ENCODE data around the gene MALRD1. TPM values are rescaled to one million over a fixed set of nuclear protein-coding genes. Genes with fewer than 3 reads are reported as not detected.

Gene MALRD1
- total RNA-seq, 1 experiment from 2014 or later: not detected

DNA sequence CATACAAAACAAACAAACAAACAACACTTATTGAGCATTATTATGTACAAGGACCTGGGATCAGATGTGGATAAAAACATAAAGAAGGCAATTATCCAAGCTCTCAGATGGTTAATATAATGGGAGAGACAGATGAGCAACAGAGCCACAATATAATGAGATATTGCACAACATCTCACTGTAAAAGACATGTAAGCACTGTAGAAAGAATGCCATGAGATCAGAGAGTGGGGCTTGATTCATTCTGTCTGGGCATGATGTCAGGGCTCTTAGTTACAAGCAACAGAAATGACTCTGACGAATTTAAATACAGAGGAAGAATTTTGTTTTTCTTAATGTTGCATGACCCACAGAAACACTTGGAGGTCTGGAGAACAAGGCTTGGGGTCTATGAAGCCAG lies 602.9 kb downstream of the MALRD1 start:
- Histone ChIP-seq H3K27ac (ENCODE audit: low read length) (no peak overlapping the region), H3K4me3 (ENCODE audit: low read depth in 2 of 2, low read length in 2 of 2) (no peak overlapping the region), H3K4me1 (ENCODE audit: control insufficient read depth, insufficient read depth, low read length) (no peaks in the 10 kb centered on the region), H3K9me3 (ENCODE audit: control insufficient read depth, insufficient read depth, low read depth, low read length) (no peaks in the 10 kb centered on the region), H3K36me3 (ENCODE audit: control insufficient read depth, insufficient read depth, low read length) (no peaks in the 10 kb centered on the region), H3K27me3 (ENCODE audit: control insufficient read depth, insufficient read depth, low read length) (no peaks in the 10 kb centered on the region)
- BruUV-seq (replicated peaks): no TSS peak
- no peak for ATAC-seq
- in situ Hi-C loops (cut with HindIII; ENCODE audit: low pct_unique_long_range_greater_than_20kb, low sequenced_read_pairs): no loop called here
- CTCF ChIA-PET: no interaction called here
- no peak for DNase-seq (ENCODE audit: low read depth, low spot score)
- intact Hi-C loops (cut with micrococcal nuclease; ENCODE audit: unreplicated experiment): no loop called here
- TF ChIP-seq, protein P1, sequence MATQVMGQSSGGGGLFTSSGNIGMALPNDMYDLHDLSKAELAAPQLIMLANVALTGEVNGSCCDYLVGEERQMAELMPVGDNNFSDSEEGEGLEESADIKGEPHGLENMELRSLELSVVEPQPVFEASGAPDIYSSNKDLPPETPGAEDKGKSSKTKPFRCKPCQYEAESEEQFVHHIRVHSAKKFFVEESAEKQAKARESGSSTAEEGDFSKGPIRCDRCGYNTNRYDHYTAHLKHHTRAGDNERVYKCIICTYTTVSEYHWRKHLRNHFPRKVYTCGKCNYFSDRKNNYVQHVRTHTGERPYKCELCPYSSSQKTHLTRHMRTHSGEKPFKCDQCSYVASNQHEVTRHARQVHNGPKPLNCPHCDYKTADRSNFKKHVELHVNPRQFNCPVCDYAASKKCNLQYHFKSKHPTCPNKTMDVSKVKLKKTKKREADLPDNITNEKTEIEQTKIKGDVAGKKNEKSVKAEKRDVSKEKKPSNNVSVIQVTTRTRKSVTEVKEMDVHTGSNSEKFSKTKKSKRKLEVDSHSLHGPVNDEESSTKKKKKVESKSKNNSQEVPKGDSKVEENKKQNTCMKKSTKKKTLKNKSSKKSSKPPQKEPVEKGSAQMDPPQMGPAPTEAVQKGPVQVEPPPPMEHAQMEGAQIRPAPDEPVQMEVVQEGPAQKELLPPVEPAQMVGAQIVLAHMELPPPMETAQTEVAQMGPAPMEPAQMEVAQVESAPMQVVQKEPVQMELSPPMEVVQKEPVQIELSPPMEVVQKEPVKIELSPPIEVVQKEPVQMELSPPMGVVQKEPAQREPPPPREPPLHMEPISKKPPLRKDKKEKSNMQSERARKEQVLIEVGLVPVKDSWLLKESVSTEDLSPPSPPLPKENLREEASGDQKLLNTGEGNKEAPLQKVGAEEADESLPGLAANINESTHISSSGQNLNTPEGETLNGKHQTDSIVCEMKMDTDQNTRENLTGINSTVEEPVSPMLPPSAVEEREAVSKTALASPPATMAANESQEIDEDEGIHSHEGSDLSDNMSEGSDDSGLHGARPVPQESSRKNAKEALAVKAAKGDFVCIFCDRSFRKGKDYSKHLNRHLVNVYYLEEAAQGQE (IDR thresholded peaks at IDR 0.05; ENCODE audit: insufficient read depth in 1 of 2, low read depth in 2 of 2, low read length in 1 of 2): no peak
- TF ChIP-seq SIN3A (IDR thresholded peaks at IDR 0.05; ENCODE audit: borderline replicate concordance, insufficient read depth, low read depth, low read length): no peak
- TF ChIP-seq POLR2AphosphoS5 (IDR thresholded peaks at IDR 0.05; ENCODE audit: low read depth, low read length): no peak
- TF ChIP-seq TCF7L2 (IDR thresholded peaks at IDR 0.05; ENCODE audit: low read depth, low read length): no peak
- TF ChIP-seq, protein P2, sequence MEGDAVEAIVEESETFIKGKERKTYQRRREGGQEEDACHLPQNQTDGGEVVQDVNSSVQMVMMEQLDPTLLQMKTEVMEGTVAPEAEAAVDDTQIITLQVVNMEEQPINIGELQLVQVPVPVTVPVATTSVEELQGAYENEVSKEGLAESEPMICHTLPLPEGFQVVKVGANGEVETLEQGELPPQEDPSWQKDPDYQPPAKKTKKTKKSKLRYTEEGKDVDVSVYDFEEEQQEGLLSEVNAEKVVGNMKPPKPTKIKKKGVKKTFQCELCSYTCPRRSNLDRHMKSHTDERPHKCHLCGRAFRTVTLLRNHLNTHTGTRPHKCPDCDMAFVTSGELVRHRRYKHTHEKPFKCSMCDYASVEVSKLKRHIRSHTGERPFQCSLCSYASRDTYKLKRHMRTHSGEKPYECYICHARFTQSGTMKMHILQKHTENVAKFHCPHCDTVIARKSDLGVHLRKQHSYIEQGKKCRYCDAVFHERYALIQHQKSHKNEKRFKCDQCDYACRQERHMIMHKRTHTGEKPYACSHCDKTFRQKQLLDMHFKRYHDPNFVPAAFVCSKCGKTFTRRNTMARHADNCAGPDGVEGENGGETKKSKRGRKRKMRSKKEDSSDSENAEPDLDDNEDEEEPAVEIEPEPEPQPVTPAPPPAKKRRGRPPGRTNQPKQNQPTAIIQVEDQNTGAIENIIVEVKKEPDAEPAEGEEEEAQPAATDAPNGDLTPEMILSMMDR (IDR thresholded peaks at IDR 0.05): no peak
- POLR2A ChIA-PET: no interaction called here

DNA sequence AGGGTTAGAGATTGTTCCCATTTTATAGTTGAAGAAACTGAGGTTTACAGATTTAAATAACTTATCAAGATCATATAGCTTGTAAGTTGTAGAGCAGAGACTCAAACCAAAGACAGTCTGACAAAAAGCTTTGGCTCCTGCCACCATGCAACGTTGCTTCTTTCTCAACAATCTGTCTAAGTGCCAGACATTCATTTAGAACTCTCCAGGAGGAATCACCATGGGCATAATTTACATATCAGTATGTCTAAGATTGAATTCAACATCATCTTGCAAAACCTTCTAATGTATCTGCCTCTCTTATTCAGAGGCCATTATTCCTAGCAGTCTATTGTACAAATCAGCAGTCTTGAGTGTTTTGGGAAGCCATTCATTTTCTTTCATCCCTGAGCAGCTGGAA lies 604.1 kb downstream of the MALRD1 start:
- intact Hi-C loops (cut with micrococcal nuclease; ENCODE audit: unreplicated experiment): no loop called here
- H3K9me3 ChIP-seq (ENCODE audit: control insufficient read depth, insufficient read depth, low read depth, low read length): no peaks in the 10 kb centered on the region
- TF ChIP-seq TCF7L2 (IDR thresholded peaks at IDR 0.05; ENCODE audit: low read depth, low read length) (no peak), SIN3A (IDR thresholded peaks at IDR 0.05; ENCODE audit: borderline replicate concordance, insufficient read depth, low read depth, low read length) (no peak), POLR2AphosphoS5 (IDR thresholded peaks at IDR 0.05; ENCODE audit: low read depth, low read length) (no peak)
- TF ChIP-seq, protein P2 (IDR thresholded peaks at IDR 0.05): no peak
- TF ChIP-seq, protein P1 (IDR thresholded peaks at IDR 0.05; ENCODE audit: insufficient read depth in 1 of 2, low read depth in 2 of 2, low read length in 1 of 2): no peak
- BruUV-seq (replicated peaks): no TSS peak
- DNase-seq (ENCODE audit: low read depth, low spot score): no peak
- ATAC-seq: no peak
- no peaks in the 10 kb centered on the region for H3K27me3 ChIP-seq (ENCODE audit: control insufficient read depth, insufficient read depth, low read length)
- H3K36me3 ChIP-seq (ENCODE audit: control insufficient read depth, insufficient read depth, low read length): no peaks in the 10 kb centered on the region
- H3K4me3 ChIP-seq (ENCODE audit: low read depth in 2 of 2, low read length in 2 of 2): no peak overlapping the region
- H3K27ac ChIP-seq (ENCODE audit: low read length): no peak overlapping the region
- ChIA-PET POLR2A (no interaction called here), CTCF (no interaction called here)
- in situ Hi-C loops (cut with HindIII; ENCODE audit: low pct_unique_long_range_greater_than_20kb, low sequenced_read_pairs): no loop called here
- H3K4me1 ChIP-seq (ENCODE audit: control insufficient read depth, insufficient read depth, low read length): no peaks in the 10 kb centered on the region

All from Panc1 (cell line).